ENCODE measurements around the gene TRPV6. TPM values are rescaled to one million over a fixed set of nuclear protein-coding genes. Genes with fewer than 3 reads are reported as not detected.
A peak's percentile ranks its signal among the peaks of the same experiment; 100 is the strongest.

The TRPV6 gene
- total RNA-seq, 5 donors from 2014 or later (not counting 1 experiment from before 2014, with no cell fraction given), result not detected

DNA sequence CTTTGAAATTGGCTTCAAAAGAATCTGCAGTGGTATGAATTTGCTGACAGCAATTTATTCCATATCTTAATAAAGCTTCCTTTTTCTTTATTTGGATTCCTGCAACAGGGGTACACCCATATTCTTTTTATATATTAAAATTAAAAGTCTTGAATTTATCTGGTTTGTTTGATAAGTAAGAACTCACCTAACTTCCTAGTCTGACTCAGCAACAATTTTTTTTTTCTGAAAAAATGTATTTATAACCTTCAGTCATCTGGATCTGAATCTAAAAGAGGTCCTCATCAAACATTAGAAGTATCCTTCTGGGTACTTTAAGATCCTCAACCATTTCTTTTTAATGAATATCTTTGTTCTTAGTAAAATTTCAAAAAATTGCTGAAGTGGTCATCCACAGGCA is 26.1 kb downstream of the TRPV6 start:
- no peak for DNase-seq
- Mint-ChIP-seq H3K4me3 (no peak overlapping the region), H3K4me1 (peaks cover 16 to 24% (median 23%) of the 10 kb centered on the region in 3 donors), H3K36me3 (peaks cover 18% of the 10 kb centered on the region), H3K9me3 (no peaks in the 10 kb centered on the region), H3K27me3 (no peaks in the 10 kb centered on the region), H3K27ac (peak overlapping the region; percentile 67 to 69)
- no peaks in the 10 kb centered on the region for H3K27me3 ChIP-seq (replicated peaks in 1 of 2; ENCODE audit: control insufficient read depth in 2 of 2, extremely low read depth in 1 of 2, insufficient read depth in 2 of 2, low read length in 1 of 2)
- H3K4me1 ChIP-seq (ENCODE audit: control insufficient read depth in 1 of 2, extremely low read depth in 1 of 2, insufficient read depth in 2 of 2, low read length in 2 of 2), result peaks cover 6 to 12% of the 10 kb centered on the region in 2 experiments
- no peaks in the 10 kb centered on the region for H3K9me3 ChIP-seq
- no peak overlapping the region for H3K4me3 ChIP-seq (ENCODE audit: control insufficient read depth in 1 of 2, extremely low read depth in 1 of 2, low read length in 1 of 2)
- H3K36me3 ChIP-seq (ENCODE audit: control insufficient read depth in 2 of 2, extremely low read depth in 1 of 2, insufficient read depth in 1 of 2, low read length in 1 of 2), result peaks cover 0 to 8% of the 10 kb centered on the region in 2 donors
- CTCF ChIA-PET, result interaction anchor here (0.5 to 1.6 kb wide), 4 partner anchors 24 to 99 kb away, joined by 3 to 4 read pairs (median 3); no protein-coding TSS in a partner anchor
- POLR2A ChIA-PET, result no interaction called here
- no peak overlapping the region for H3K27ac ChIP-seq (ENCODE audit: low read length)
- ATAC-seq (replicated peaks in 1 of 4), result no peak

DNA sequence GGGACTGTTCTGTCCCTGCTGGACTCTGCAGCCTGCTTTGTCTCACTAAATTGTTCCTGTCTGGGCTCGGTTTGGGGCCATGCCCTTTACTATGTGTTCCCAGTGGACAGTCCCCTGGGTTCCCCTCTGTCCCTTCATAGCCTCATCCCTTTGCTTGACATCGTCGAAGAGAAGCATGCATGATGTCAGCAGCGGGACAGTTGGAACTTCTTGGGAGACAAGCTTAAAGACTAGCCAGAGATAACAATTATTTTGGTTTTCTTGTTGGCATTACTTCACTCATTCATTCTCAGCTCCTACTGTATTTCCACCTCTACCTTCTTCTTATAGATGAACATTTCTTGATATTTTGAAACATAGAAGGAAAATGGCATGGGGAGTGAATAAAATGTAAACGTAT is 27.9 kb downstream of the TRPV6 start:
- Mint-ChIP-seq H3K27me3 (no peaks in the 10 kb centered on the region), H3K27ac (peak overlapping the region in 1 of 2 donors; percentile 44), H3K4me1 (peaks cover 24 to 33% (median 31%) of the 10 kb centered on the region in 3 donors), H3K36me3 (peaks cover 3% of the 10 kb centered on the region), H3K9me3 (no peaks in the 10 kb centered on the region), H3K4me3 (peak overlapping the region in 1 of 3 donors; percentile 81)
- Histone ChIP-seq H3K4me3 (ENCODE audit: control insufficient read depth in 1 of 2, extremely low read depth in 1 of 2, low read length in 1 of 2) (no peak overlapping the region), H3K4me1 (ENCODE audit: control insufficient read depth in 1 of 2, extremely low read depth in 1 of 2, insufficient read depth in 2 of 2, low read length in 2 of 2) (peaks cover 10 to 19% of the 10 kb centered on the region in 2 experiments), H3K36me3 (ENCODE audit: control insufficient read depth in 2 of 2, extremely low read depth in 1 of 2, insufficient read depth in 1 of 2, low read length in 1 of 2) (no peaks in the 10 kb centered on the region), H3K27me3 (replicated peaks in 1 of 2; ENCODE audit: control insufficient read depth in 2 of 2, extremely low read depth in 1 of 2, insufficient read depth in 2 of 2, low read length in 1 of 2) (no peaks in the 10 kb centered on the region), H3K9me3 (no peaks in the 10 kb centered on the region), H3K27ac (ENCODE audit: low read length) (no peak overlapping the region)
- ChIA-PET POLR2A (interaction anchor here in 1 of 2 donors (0.7 kb wide), 2 partner anchors 74 to 495 kb away, joined by 9 read pairs; no protein-coding TSS in a partner anchor), CTCF (interaction anchor here (0.6 to 1.0 kb wide), 6 partner anchors 129 to 1120 kb away, joined by 3 to 6 read pairs (median 4); no protein-coding TSS in a partner anchor)
- 71% methylated on average over 2 of the region's 5 CpGs for WGBS (ENCODE audit: insufficient coverage)
- DNase-seq (no peak), ATAC-seq (replicated peaks in 1 of 4) (no peak)

DNA sequence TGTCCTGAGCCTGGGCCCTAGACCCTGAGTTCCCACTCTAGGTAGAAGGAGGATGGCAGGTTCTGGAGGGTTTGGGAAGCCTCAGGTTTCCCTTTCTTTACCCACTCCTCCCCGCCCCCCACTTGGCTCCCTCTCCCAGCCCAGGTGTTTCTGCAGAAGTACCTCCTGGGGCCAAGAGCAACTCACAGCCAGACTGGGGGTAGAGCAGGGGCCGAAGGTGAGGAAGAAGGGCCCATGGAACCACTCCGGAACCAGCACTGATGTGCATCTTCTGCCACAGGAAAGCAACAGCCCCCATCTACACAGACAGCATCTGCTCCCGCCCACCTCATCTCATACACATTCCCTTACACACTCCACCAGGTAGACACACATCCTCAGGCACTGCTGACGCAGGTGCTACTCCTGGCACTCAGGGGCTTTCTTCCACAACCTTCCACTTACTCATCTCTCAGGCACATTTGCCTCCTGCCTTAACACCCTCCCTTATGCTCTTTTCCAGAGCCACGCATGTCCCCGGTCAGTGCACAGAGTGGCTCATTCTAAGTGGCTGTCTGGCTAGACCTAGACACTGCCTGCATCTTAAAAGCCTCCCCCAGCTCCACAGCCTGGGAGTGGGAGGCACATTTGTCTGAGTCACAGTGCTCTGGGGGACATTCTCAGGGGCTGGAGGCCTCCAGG is 28.8 kb downstream of the TRPV6 start:
- H3K4me1 Mint-ChIP-seq, result peaks cover 24 to 33% (median 31%) of the 10 kb centered on the region in 3 donors
- Histone ChIP-seq H3K9me3 (no peaks in the 10 kb centered on the region), H3K27me3 (replicated peaks in 1 of 2; ENCODE audit: control insufficient read depth in 2 of 2, extremely low read depth in 1 of 2, insufficient read depth in 2 of 2, low read length in 1 of 2) (no peaks in the 10 kb centered on the region), H3K36me3 (ENCODE audit: control insufficient read depth in 2 of 2, extremely low read depth in 1 of 2, insufficient read depth in 1 of 2, low read length in 1 of 2) (no peaks in the 10 kb centered on the region), H3K27ac (ENCODE audit: low read length) (no peak overlapping the region), H3K4me1 (ENCODE audit: control insufficient read depth in 1 of 2, extremely low read depth in 1 of 2, insufficient read depth in 2 of 2, low read length in 2 of 2) (peaks cover 10 to 19% of the 10 kb centered on the region in 2 experiments), H3K4me3 (ENCODE audit: control insufficient read depth in 1 of 2, extremely low read depth in 1 of 2, low read length in 1 of 2) (peak overlapping the region; percentile 29 to 71)
- CTCF ChIA-PET, result no interaction called here
- H3K27me3 Mint-ChIP-seq, result no peaks in the 10 kb centered on the region
- peak overlapping the region; percentile 78 to 81 (median 81) for H3K4me3 Mint-ChIP-seq
- no peak for ATAC-seq (replicated peaks in 1 of 4)
- WGBS (ENCODE audit: insufficient coverage), result 76% methylated on average over 5 of the region's 7 CpGs
- H3K27ac Mint-ChIP-seq, result peak overlapping the region; percentile 63 to 81
- POLR2A ChIA-PET, result no interaction called here
- H3K9me3 Mint-ChIP-seq, result no peaks in the 10 kb centered on the region
- peak in 1 of 35 experiments; percentile 8 for DNase-seq
- no peaks in the 10 kb centered on the region for H3K36me3 Mint-ChIP-seq

DNA sequence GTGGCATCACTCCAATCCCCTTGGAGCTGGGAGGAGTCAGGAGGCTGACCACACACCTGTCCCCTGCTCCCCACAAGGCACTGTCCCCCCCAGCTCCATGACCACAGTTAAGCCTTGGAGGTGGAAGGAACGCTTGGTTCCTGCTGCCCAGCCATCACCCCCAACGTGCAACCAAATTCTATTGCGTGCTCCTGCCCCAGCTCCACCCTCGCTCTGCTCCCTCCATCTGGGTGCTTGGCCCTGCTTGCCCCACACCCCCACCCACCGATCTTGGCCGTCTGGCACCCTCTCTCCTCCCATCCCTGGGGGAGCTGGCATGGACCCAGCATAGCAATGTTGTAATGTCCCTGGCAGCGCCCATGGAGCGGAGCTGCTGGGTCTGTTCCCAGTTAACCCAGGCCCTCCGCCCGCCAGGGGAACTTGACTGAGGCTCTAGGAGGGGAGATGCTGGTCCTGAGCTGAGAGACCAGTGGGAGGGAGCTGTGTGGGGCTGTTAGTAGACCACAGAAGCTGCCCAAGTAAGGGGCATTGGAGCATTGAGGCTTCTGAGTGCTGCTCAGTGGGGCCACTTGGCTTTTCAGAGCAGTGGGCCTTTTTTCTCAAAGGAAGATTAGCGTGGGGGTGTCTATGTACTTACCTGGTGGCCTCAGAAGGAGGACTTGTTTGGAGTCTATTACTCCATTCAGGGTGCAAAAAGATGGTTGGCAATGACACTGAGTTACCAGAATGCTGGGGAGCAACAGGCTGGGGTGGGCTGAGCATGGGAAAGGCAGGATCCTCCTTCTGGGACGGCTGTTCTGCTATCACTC is 29.6 kb downstream of the TRPV6 start:
- H3K27ac ChIP-seq (ENCODE audit: low read length), result peak overlapping the region; percentile 3
- H3K36me3 ChIP-seq (ENCODE audit: control insufficient read depth in 2 of 2, extremely low read depth in 1 of 2, insufficient read depth in 1 of 2, low read length in 1 of 2), result no peaks in the 10 kb centered on the region
- ATAC-seq (replicated peaks in 1 of 4) (no peak), DNase-seq (no peak)
- H3K4me1 Mint-ChIP-seq, result peaks cover 24 to 33% (median 31%) of the 10 kb centered on the region in 3 donors
- no peaks in the 10 kb centered on the region for H3K27me3 Mint-ChIP-seq
- peak overlapping the region; percentile 78 to 81 (median 81) for H3K4me3 Mint-ChIP-seq
- H3K27me3 ChIP-seq (replicated peaks in 1 of 2; ENCODE audit: control insufficient read depth in 2 of 2, extremely low read depth in 1 of 2, insufficient read depth in 2 of 2, low read length in 1 of 2), result no peaks in the 10 kb centered on the region
- 84% methylated on average over 8 of the region's 12 CpGs for WGBS (ENCODE audit: insufficient coverage)
- no peaks in the 10 kb centered on the region for H3K36me3 Mint-ChIP-seq
- H3K27ac Mint-ChIP-seq, result peak overlapping the region; percentile 63 to 81
- ChIA-PET POLR2A (no interaction called here), CTCF (interaction anchor here (0.6 to 0.7 kb wide), 2 partner anchors 20 to 360 kb away, joined by 3 read pairs; no protein-coding TSS in a partner anchor)
- no peaks in the 10 kb centered on the region for H3K9me3 Mint-ChIP-seq
- H3K4me3 ChIP-seq (ENCODE audit: control insufficient read depth in 1 of 2, extremely low read depth in 1 of 2, low read length in 1 of 2), result peak overlapping the region; percentile 62 to 71
- H3K9me3 ChIP-seq, result no peaks in the 10 kb centered on the region
- peaks cover 14 to 19% of the 10 kb centered on the region in 2 experiments for H3K4me1 ChIP-seq (ENCODE audit: control insufficient read depth in 1 of 2, extremely low read depth in 1 of 2, insufficient read depth in 2 of 2, low read length in 2 of 2)

DNA sequence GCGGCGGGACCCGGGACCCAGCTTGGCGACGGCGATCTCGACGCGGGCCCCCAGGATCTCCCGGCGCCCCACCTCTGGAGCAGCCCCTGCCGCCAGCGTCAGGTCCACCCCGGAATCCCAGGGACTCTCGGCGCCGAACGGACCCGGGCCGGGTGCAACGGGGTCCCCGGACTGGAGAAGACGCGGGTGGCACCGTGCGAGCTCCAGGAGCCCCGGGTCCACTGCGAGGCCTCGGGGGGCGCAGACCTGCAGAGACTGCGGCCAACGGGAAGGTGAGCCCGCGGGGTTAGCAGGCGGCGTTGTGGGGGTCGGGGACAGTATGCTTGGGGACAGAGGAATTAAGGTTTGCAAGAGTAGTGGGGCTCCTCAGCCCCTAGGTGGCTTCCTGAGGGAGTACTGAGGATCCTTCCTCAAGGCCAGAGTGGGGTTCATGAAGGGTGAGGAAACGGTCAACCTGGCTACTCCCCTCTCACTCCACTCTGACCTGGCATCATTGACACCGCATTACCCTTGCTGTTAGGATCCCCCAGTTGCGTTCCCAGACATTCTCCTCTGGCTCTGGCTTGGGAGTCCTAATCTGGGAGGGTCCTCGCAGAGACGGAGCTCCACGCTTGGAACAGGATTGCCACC is 30.3 kb downstream of the TRPV6 start:
- H3K27me3 Mint-ChIP-seq, result no peaks in the 10 kb centered on the region
- H3K27ac ChIP-seq (ENCODE audit: low read length), result peak overlapping the region; percentile 3
- H3K4me1 ChIP-seq (ENCODE audit: control insufficient read depth in 1 of 2, extremely low read depth in 1 of 2, insufficient read depth in 2 of 2, low read length in 2 of 2), result peaks cover 19 to 20% of the 10 kb centered on the region in 2 experiments
- POLR2A ChIA-PET, result no interaction called here
- ATAC-seq (replicated peaks in 1 of 4) (no peak), DNase-seq (peak in 2 of 35 experiments; percentile 16 to 21)
- H3K36me3 Mint-ChIP-seq, result no peaks in the 10 kb centered on the region
- no peaks in the 10 kb centered on the region for H3K27me3 ChIP-seq (replicated peaks in 1 of 2; ENCODE audit: control insufficient read depth in 2 of 2, extremely low read depth in 1 of 2, insufficient read depth in 2 of 2, low read length in 1 of 2)
- H3K4me3 ChIP-seq (ENCODE audit: control insufficient read depth in 1 of 2, extremely low read depth in 1 of 2, low read length in 1 of 2), result peak overlapping the region; percentile 62 to 71
- no peaks in the 10 kb centered on the region for H3K9me3 ChIP-seq
- peaks cover 24 to 35% (median 31%) of the 10 kb centered on the region in 3 donors for H3K4me1 Mint-ChIP-seq
- peak overlapping the region; percentile 78 to 98 (median 81) for H3K4me3 Mint-ChIP-seq
- peak overlapping the region; percentile 44 to 63 for H3K27ac Mint-ChIP-seq
- CTCF ChIA-PET, result interaction anchor here (0.6 to 0.7 kb wide), 2 partner anchors 20 to 360 kb away, joined by 3 read pairs; no protein-coding TSS in a partner anchor
- WGBS (ENCODE audit: insufficient coverage), result 10% methylated on average over 32 of the region's 43 CpGs
- no peaks in the 10 kb centered on the region for H3K36me3 ChIP-seq (ENCODE audit: control insufficient read depth in 2 of 2, extremely low read depth in 1 of 2, insufficient read depth in 1 of 2, low read length in 1 of 2)
- no peaks in the 10 kb centered on the region for H3K9me3 Mint-ChIP-seq

Data from T-cell (primary cell).